ENCODE data around the gene VASN. TPM values are rescaled to one million over a fixed set of nuclear protein-coding genes. Genes with fewer than 3 reads are reported as not detected.
"Not testable (repeated sequence)": the region's sequence is repeated elsewhere in the genome, so short reads cannot be mapped to it uniquely, and the experiment has no call there.

Gene VASN
- total and polyA plus RNA-seq, 9 of the 15 experiments (the other 6 are each of a cell fraction or from before 2014, with no cell fraction given): 0.01 to 2.5 (median 0.41) TPM; not detected in 1

DNA sequence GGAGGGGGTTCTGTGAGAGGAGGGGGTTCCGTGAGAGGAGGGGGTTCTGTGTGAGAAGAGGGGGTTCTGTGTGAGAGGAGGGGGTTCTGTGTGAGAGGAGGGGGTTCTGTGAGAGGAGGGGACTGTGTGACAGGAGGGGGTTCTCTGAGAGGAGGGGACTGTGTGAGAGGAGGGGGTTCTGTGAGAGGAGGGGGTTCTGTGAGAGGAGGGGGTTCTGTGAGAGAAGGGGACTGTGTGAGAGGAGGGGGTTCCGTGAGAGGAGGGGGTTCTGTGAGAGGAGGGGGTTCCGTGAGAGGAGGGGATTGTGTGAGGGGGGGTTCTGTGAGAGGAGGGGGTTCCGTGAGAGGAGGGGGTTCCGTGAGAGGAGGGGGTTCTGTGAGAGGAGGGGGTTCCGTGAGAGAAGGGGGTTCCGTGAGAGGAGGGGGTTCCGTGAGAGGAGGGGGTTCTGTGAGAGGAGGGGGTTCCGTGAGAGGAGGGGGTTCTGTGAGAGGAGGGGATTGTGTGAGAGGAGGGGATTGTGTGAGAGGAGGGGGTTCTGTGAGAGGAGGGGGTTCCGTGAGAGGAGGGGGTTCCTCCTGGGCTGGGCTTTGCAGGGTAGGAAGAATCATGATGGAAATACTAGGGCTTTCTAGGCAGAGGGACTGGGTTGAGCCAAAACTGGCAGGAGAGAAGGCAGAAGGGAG lies 27.2 kb upstream of the VASN start:
- ATAC-seq; H3K9me1 ChIP-seq (ENCODE audit: control insufficient read depth, insufficient read depth, low read length); H3K9ac ChIP-seq (ENCODE audit: insufficient read depth in 1 of 2, low read depth in 2 of 2, low read length in 2 of 2); H3K27ac ChIP-seq (ENCODE audit: extremely low read depth, low read depth, low read length); BruUV-seq (replicated peaks); intact Hi-C loops (cut with micrococcal nuclease); H3K4me2 ChIP-seq (ENCODE audit: insufficient read depth, low read length); H3K27me3 ChIP-seq (ENCODE audit: control insufficient read depth in 2 of 2, insufficient read depth in 2 of 2, low read length in 2 of 2); H3K4me3 ChIP-seq; H3K9me3 ChIP-seq (replicated peaks; ENCODE audit: control insufficient read depth, insufficient read depth, low read depth, low read length); in situ Hi-C loops (cut with MboI); H2AFZ ChIP-seq (ENCODE audit: low read depth, low read length); CTCF ChIA-PET (ENCODE audit: low intra/inter-chr PET ratio): not testable (repeated sequence)
- Histone ChIP-seq H3K4me1 (replicated peaks in 1 of 2; ENCODE audit: control insufficient read depth in 2 of 2, insufficient read depth in 2 of 2, low read length in 2 of 2) (peaks cover 11 to 49% of the 10 kb centered on the region in 2 experiments; a peak in 4 of 5 replicates), H3K36me3 (ENCODE audit: control insufficient read depth, insufficient read depth, low read length) (peaks cover 78% of the 10 kb centered on the region; the same call in 2 of the 3 replicates), H4K20me1 (replicated peaks; ENCODE audit: control insufficient read depth, insufficient read depth, low read length) (peaks cover 13% of the 10 kb centered on the region), H3K79me2 (ENCODE audit: control insufficient read depth, insufficient read depth, low read length) (peaks cover 81% of the 10 kb centered on the region)
- WGBS (ENCODE audit: insufficient coverage, low coverage, missing lambda C conversion rate): no CpG with 5 or more reads among the region's 10 CpGs
- POLR2A ChIA-PET: interaction anchor here (1.6 kb wide), 1 partner anchor 27 kb away, joined by 5 read pairs; the partner anchor contains the start of gene VASN
- DNase-seq (ENCODE audit: extremely low read depth in 1 of 4, low spot score in 3 of 4) (peak in 2 of 4 experiments; percentile 44 to 47), FAIRE-seq (peak; percentile 67)

DNA sequence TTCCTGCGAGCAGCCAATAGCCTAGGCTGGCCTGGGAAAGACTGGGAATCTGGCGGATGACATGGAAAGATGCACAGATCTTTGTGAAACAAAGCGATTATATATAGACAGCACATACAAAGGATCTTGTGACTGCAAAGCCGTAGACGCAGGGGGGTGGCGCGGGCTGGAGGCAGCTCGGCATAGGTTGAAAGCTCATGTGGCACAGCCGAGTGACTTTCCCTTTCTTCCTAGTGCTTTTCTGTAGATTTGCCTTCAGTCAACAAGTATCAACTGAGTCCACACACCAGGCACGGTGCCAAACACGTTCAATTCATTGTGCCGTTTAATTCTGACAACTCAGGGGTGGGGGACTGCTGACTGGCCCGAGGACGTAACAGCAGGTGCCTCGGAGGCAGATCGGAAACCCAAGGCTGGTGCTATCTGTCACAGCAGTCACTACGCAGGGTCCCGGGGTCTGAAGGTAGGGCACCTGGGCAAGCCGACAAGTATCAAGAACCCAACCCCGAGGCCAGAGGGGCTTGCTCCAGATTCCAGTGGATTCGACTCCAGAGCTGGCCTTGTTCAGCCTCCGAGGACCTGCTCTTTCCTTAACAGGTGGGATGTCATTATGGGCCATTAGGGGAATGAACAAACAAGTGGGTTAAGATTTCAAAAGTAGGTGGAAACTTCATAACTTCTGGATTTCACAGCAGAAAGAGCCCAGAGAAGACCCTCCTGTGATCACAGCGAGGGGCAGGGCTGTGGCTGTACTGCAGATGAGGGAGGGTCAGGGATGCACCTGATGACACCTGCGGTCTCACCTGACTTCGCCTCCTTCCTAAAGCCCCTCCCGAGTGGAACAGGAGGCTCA lies 26.4 kb upstream of the VASN start:
- peaks cover 13% of the 10 kb centered on the region for H4K20me1 ChIP-seq (replicated peaks; ENCODE audit: control insufficient read depth, insufficient read depth, low read length)
- H3K9ac ChIP-seq (ENCODE audit: insufficient read depth in 1 of 2, low read depth in 2 of 2, low read length in 2 of 2): no peak overlapping the region
- TF ChIP-seq TAF9B (IDR thresholded peaks at IDR 0.05; ENCODE audit: partially characterized antibody) (no peak), KDM1A (IDR thresholded peaks at IDR 0.05) (no peak), HIVEP1 (CRISPR knock-in tag; IDR thresholded peaks at IDR 0.05) (no peak), CBX2 (IDR thresholded peaks at IDR 0.05; ENCODE audit: insufficient read depth, low read length, poor library complexity, severe bottlenecking) (no peak), ARID2 (IDR thresholded peaks at IDR 0.05) (no peak), ESRRA (IDR thresholded peaks at IDR 0.05; ENCODE audit: borderline replicate concordance, low read depth) (no peak), MTA3 (IDR thresholded peaks at IDR 0.05; ENCODE audit: borderline replicate concordance) (no peak), ESRRB (CRISPR knock-in tag; IDR thresholded peaks at IDR 0.05; ENCODE audit: borderline replicate concordance) (no peak)
- TF ChIP-seq, protein P1, sequence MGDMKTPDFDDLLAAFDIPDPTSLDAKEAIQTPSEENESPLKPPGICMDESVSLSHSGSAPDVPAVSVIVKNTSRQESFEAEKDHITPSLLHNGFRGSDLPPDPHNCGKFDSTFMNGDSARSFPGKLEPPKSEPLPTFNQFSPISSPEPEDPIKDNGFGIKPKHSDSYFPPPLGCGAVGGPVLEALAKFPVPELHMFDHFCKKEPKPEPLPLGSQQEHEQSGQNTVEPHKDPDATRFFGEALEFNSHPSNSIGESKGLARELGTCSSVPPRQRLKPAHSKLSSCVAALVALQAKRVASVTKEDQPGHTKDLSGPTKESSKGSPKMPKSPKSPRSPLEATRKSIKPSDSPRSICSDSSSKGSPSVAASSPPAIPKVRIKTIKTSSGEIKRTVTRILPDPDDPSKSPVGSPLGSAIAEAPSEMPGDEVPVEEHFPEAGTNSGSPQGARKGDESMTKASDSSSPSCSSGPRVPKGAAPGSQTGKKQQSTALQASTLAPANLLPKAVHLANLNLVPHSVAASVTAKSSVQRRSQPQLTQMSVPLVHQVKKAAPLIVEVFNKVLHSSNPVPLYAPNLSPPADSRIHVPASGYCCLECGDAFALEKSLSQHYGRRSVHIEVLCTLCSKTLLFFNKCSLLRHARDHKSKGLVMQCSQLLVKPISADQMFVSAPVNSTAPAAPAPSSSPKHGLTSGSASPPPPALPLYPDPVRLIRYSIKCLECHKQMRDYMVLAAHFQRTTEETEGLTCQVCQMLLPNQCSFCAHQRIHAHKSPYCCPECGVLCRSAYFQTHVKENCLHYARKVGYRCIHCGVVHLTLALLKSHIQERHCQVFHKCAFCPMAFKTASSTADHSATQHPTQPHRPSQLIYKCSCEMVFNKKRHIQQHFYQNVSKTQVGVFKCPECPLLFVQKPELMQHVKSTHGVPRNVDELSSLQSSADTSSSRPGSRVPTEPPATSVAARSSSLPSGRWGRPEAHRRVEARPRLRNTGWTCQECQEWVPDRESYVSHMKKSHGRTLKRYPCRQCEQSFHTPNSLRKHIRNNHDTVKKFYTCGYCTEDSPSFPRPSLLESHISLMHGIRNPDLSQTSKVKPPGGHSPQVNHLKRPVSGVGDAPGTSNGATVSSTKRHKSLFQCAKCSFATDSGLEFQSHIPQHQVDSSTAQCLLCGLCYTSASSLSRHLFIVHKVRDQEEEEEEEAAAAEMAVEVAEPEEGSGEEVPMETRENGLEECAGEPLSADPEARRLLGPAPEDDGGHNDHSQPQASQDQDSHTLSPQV (IDR thresholded peaks at IDR 0.05): no peak

More for the DNA sequence above, 26.4 kb upstream of the VASN start:
- BruUV-seq (replicated peaks): no TSS peak
- Histone ChIP-seq H3K4me3 (no peak overlapping the region), H2AFZ (ENCODE audit: low read depth, low read length) (no peak overlapping the region), H3K27ac (ENCODE audit: extremely low read depth, low read depth, low read length) (0 out of 3 replicates have a peak overlapping the region, but pooled peaks have one; percentile 13), H3K27me3 (ENCODE audit: control insufficient read depth in 2 of 2, insufficient read depth in 2 of 2, low read length in 2 of 2) (no peaks in the 10 kb centered on the region), H3K36me3 (ENCODE audit: control insufficient read depth, insufficient read depth, low read length) (peaks cover 76% of the 10 kb centered on the region; the same call in 2 of the 3 replicates), H3K9me1 (ENCODE audit: control insufficient read depth, insufficient read depth, low read length) (no peaks in the 10 kb centered on the region), H3K79me2 (ENCODE audit: control insufficient read depth, insufficient read depth, low read length) (peaks cover 89% of the 10 kb centered on the region), H3K9me3 (replicated peaks; ENCODE audit: control insufficient read depth, insufficient read depth, low read depth, low read length) (peaks cover 9% of the 10 kb centered on the region; the same call in 1 of the 2 replicates), H3K4me1 (replicated peaks in 1 of 2; ENCODE audit: control insufficient read depth in 2 of 2, insufficient read depth in 2 of 2, low read length in 2 of 2) (peaks cover 17 to 43% of the 10 kb centered on the region in 2 experiments; a peak in 4 of 5 replicates), H3K4me2 (ENCODE audit: insufficient read depth, low read length) (no peak overlapping the region)
- FAIRE-seq: no peak
- no peak for DNase-seq (ENCODE audit: extremely low read depth in 1 of 4, low spot score in 3 of 4)
- CTCF ChIA-PET (ENCODE audit: low intra/inter-chr PET ratio): no interaction called here
- intact Hi-C loops (cut with micrococcal nuclease) (no loop called here), in situ Hi-C loops (cut with MboI) (loop anchor here (5.0 kb wide), 1 partner anchor 73 kb away; the partner anchor contains the start of gene TFAP4)
- POLR2A ChIA-PET: interaction anchor here (1.0 to 1.7 kb wide), 4 partner anchors 10 to 37 kb away, joined by 3 to 5 read pairs (median 4); partner anchors contain the start of gene VASN
- ATAC-seq: no peak
- WGBS (ENCODE audit: insufficient coverage, low coverage, missing lambda C conversion rate): 96% methylated on average over 23 of the region's 26 CpGs

All from K562 (cell line).